ENCODE data around the gene NUDC. TPM values are rescaled to one million over a fixed set of nuclear protein-coding genes. Genes with fewer than 3 reads are reported as not detected.

NUDC gene
- total and polyA plus RNA-seq, 2 of the 4 experiments (the other 2 are of a cell fraction) = 34.8 to 89.8 TPM

- H2AFZ ChIP-seq (replicated peaks; ENCODE audit: low read length, poor library complexity) = no peak overlapping the region
- no peak overlapping the region for H4K5ac ChIP-seq (ENCODE audit: low read depth, low read length)
- H3K4ac ChIP-seq (ENCODE audit: low read depth, low read length) = no peak overlapping the region
- no peak overlapping the region for H3K4me3 ChIP-seq (ENCODE audit: insufficient read depth, low read depth, low read length)
- no peak overlapping the region for H3K4me2 ChIP-seq (ENCODE audit: low read depth, low read length)
- no peak overlapping the region for H2BK15ac ChIP-seq (ENCODE audit: low read depth, low read length)
- H2BK20ac ChIP-seq (ENCODE audit: low read depth, low read length) = no peak overlapping the region
- intact Hi-C loops (cut with micrococcal nuclease) (no loop called here), in situ Hi-C loops (cut with MboI; ENCODE audit: low sequenced_read_pairs) (no loop called here), dilution Hi-C loops (cut with HindIII; ENCODE audit: low sequenced_read_pairs, unreplicated experiment) (no loop called here)
- no peak for TF ChIP-seq FOS (IDR thresholded peaks at IDR 0.05; ENCODE audit: low read depth, low read length)
- no peak for TF ChIP-seq RFX5 (IDR thresholded peaks at IDR 0.05; ENCODE audit: low read depth, low read length)
- TF ChIP-seq MAZ (IDR thresholded peaks at IDR 0.05; ENCODE audit: borderline replicate concordance, low read depth, low read length) = no peak
- TF ChIP-seq CTCF (conservative IDR thresholded peaks at IDR 0.05; ENCODE audit: low read depth, low read length) = no peak
- TF ChIP-seq, protein P1, sequence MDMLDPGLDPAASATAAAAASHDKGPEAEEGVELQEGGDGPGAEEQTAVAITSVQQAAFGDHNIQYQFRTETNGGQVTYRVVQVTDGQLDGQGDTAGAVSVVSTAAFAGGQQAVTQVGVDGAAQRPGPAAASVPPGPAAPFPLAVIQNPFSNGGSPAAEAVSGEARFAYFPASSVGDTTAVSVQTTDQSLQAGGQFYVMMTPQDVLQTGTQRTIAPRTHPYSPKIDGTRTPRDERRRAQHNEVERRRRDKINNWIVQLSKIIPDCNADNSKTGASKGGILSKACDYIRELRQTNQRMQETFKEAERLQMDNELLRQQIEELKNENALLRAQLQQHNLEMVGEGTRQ (IDR thresholded peaks at IDR 0.05; ENCODE audit: low read depth, low read length) = no peak
- no peak for TF ChIP-seq SMC3 (IDR thresholded peaks at IDR 0.05; ENCODE audit: low read depth, low read length)
- no peak for TF ChIP-seq BHLHE40 (IDR thresholded peaks at IDR 0.05; ENCODE audit: low read depth, low read length)
- no peak for TF ChIP-seq NFE2L2 (IDR thresholded peaks at IDR 0.05; ENCODE audit: low read depth, low read length)
- TF ChIP-seq RCOR1 (IDR thresholded peaks at IDR 0.05; ENCODE audit: insufficient replicate concordance, low read length) = no peak
- TF ChIP-seq POLR2A (IDR thresholded peaks at IDR 0.05; ENCODE audit: low read depth, low read length) = no peak
- no peak for TF ChIP-seq CHD1 (IDR thresholded peaks at IDR 0.05; ENCODE audit: low read depth, low read length)
- no peak for TF ChIP-seq ELK1 (IDR thresholded peaks at IDR 0.05; ENCODE audit: borderline replicate concordance, low read depth, low read length)
- no peak for TF ChIP-seq CEBPB (IDR thresholded peaks at IDR 0.05; ENCODE audit: low read depth, low read length)
- no peak for TF ChIP-seq RAD21 (IDR thresholded peaks at IDR 0.05; ENCODE audit: low read length)
- TF ChIP-seq MAFK (IDR thresholded peaks at IDR 0.05; ENCODE audit: low read depth, low read length) = no peak
- TF ChIP-seq MXI1 (IDR thresholded peaks at IDR 0.05; ENCODE audit: borderline replicate concordance, low read depth, low read length) = no peak
- H3K23ac ChIP-seq (ENCODE audit: low read depth, low read length) = no peak overlapping the region
- no peak overlapping the region for H3K9ac ChIP-seq (ENCODE audit: low read depth, low read length)
- H2AK9ac ChIP-seq (replicated peaks; ENCODE audit: low read depth, low read length, poor library complexity) = no peak overlapping the region
- no peak overlapping the region for H3K56ac ChIP-seq (ENCODE audit: extremely low read depth, insufficient read depth, low read length)
- 94% methylated on average over 9 of the region's 12 CpGs; no CpG with 5 or more reads in 1 of the 2 experiments for WGBS, 2 experiments (ENCODE audit: extremely low coverage in 2 of 2, insufficient read length in 1 of 2)
- no peak for DNase-seq
- H3K9me3 ChIP-seq (ENCODE audit: control insufficient read depth, insufficient read depth, low read length) = no peaks in the 10 kb centered on the region
- peaks cover 51% of the 10 kb centered on the region for H3K36me3 ChIP-seq (ENCODE audit: control insufficient read depth, insufficient read depth, low read length)
- H3K9me1 ChIP-seq (ENCODE audit: insufficient read depth, low read length) = peaks cover 23% of the 10 kb centered on the region
- H4K8ac ChIP-seq (ENCODE audit: low read depth in 2 of 2, low read length in 2 of 2) = no peak overlapping the region
- H4K20me1 ChIP-seq (ENCODE audit: insufficient read depth, low read length) = no peaks in the 10 kb centered on the region
- ATAC-seq (ENCODE audit: low read depth) = no peak
- H3K18ac ChIP-seq (ENCODE audit: low read depth, low read length) = no peak overlapping the region
- CTCF ChIA-PET = no interaction called here
- peaks cover 7% of the 10 kb centered on the region; the same call in 1 of the 2 replicates for H3K4me1 ChIP-seq (ENCODE audit: control insufficient read depth, insufficient read depth, low read length)
- peaks cover 14 to 37% of the 10 kb centered on the region in 2 experiments for H3K79me1 ChIP-seq (ENCODE audit: low read depth in 1 of 2, low read length in 2 of 2)
- no peak overlapping the region for H2BK5ac ChIP-seq (ENCODE audit: low read depth, low read length, poor library complexity, severe bottlenecking)
- no peaks in the 10 kb centered on the region for H3K27me3 ChIP-seq (ENCODE audit: control insufficient read depth, insufficient read depth, low read length)
- H2AK5ac ChIP-seq (ENCODE audit: low read depth, low read length) = no peak overlapping the region
- H3K27ac ChIP-seq (ENCODE audit: insufficient read depth, low read length) = no peak overlapping the region
- BruUV-seq (replicated peaks) = no TSS peak
- H3K14ac ChIP-seq (replicated peaks; ENCODE audit: low read depth, low read length) = no peak overlapping the region
- no peak overlapping the region for H4K91ac ChIP-seq (ENCODE audit: insufficient read depth, low read depth, low read length)
- H2BK120ac ChIP-seq (ENCODE audit: low read depth, low read length) = no peak overlapping the region
- POLR2A ChIA-PET (ENCODE audit: unreplicated experiment) = no interaction called here
Measured at GRCh38 chr1:26942656-26943055, 21.1 kb downstream of the NUDC start.

Data from IMR-90 (cell line).